HEK293 (cell line): ENCODE data around the gene CDH11.

Experiments used
- CTCF ChIA-PET: fragments of 350-600 bp; formaldehyde crosslinking; extraction: SDS; loops from one replicate; lab custom pipeline; 2021; ENCODE audit warnings: antibody characterized with exemption; lab: Yijun Ruan, JAX
- POLR2A ChIA-PET: fragments of 300-600 bp; formaldehyde crosslinking; extraction: SDS; loops from one replicate; lab custom pipeline; 2020; ENCODE audit warnings: antibody characterized with exemption, inconsistent platforms; lab: Yijun Ruan, JAX
- H3K27ac ChIP-seq: fragments of 200-500 bp; sonication (Bioruptor generic); 2 replicates; pipeline ENCODE4 v1.5.1; 2014; ENCODE audit warnings: low read depth, low read length, control low read depth, inconsistent platforms; ENCODE audit errors: extremely low read depth
- H3K36me3 ChIP-seq, 2 experiments: fragments of 200-500 bp in 1 of 2; sonication (Bioruptor generic) in 1 of 2; 1 replicate in 1 of 2; 2 replicates in 1 of 2; pipeline ENCODE4 v1.5.1; 2014 to 2017; ENCODE audit warnings: inconsistent platforms in 2 of 2, low read length in 2 of 2; ENCODE audit not compliant: control insufficient read depth in 2 of 2, insufficient read depth in 1 of 2
- H3K4me1 ChIP-seq: fragments of 200-500 bp; sonication (Bioruptor generic); 2 replicates; pipeline ENCODE4 v1.5.1; 2014; ENCODE audit warnings: mild to moderate bottlenecking, low read length, inconsistent platforms; ENCODE audit not compliant: control insufficient read depth, insufficient read depth
- H3K4me3 ChIP-seq: 2 replicates; pipeline ENCODE4 v1.5.1; 2011; ENCODE audit warnings: low read depth, mild to moderate bottlenecking, control low read depth, low read length, moderate library complexity
- H3K9me3 ChIP-seq: fragments of 200-500 bp; sonication (Bioruptor generic); 2 replicates; pipeline ENCODE4 v1.5.1; 2014; ENCODE audit warnings: low read depth, low read length, inconsistent platforms; ENCODE audit not compliant: control insufficient read depth, insufficient read depth
- GFI1B ChIP-seq: fragments of 450-650 bp; formaldehyde crosslinking; IDR thresholded peaks from 2 replicates; pipeline ENCODE4 v1.5.1; 2016; ENCODE audit warnings: missing biosample characterization, missing genetic modification characterization
- KLF16 ChIP-seq: fragments of 450-650 bp; formaldehyde crosslinking; IDR thresholded peaks from 2 replicates; pipeline ENCODE4 v1.5.1; 2017; ENCODE audit warnings: missing biosample characterization, missing genetic modification characterization
- RBAK ChIP-seq: fragments of 450-650 bp; formaldehyde crosslinking; IDR thresholded peaks from 2 replicates; pipeline ENCODE4 v1.5.1; 2016; ENCODE audit warnings: missing biosample characterization, missing genetic modification characterization
- SALL2 ChIP-seq: fragments of 450-650 bp; formaldehyde crosslinking; IDR thresholded peaks from 2 replicates; pipeline ENCODE4 v1.5.0; 2017; ENCODE audit warnings: missing biosample characterization, mild to moderate bottlenecking, missing genetic modification characterization, borderline replicate concordance
- ZBTB48 ChIP-seq: fragments of 450-650 bp; formaldehyde crosslinking; IDR thresholded peaks from 2 replicates; pipeline ENCODE4 v1.5.1; 2016; ENCODE audit warnings: missing biosample characterization, missing genetic modification characterization
- ZNF157 ChIP-seq: fragments of 450-650 bp; formaldehyde crosslinking; IDR thresholded peaks from 2 replicates; pipeline ENCODE4 v1.5.1; 2016; ENCODE audit warnings: missing biosample characterization, missing genetic modification characterization
- ZNF184 ChIP-seq: fragments of 450-650 bp; IDR thresholded peaks from 2 replicates; pipeline ENCODE4 v1.5.1; 2018; ENCODE audit warnings: missing biosample characterization, mild to moderate bottlenecking, missing genetic modification characterization
- ZNF202 ChIP-seq: fragments of 450-650 bp; formaldehyde crosslinking; IDR thresholded peaks from 2 replicates; pipeline ENCODE4 v1.5.1; 2016; ENCODE audit warnings: missing biosample characterization, missing genetic modification characterization, borderline replicate concordance
- ZNF23 ChIP-seq: fragments of 450-650 bp; formaldehyde crosslinking; IDR thresholded peaks from 2 replicates; pipeline ENCODE4 v1.5.1; 2016; ENCODE audit warnings: missing biosample characterization, missing genetic modification characterization, borderline replicate concordance
- ZNF239 ChIP-seq: fragments of 450-650 bp; formaldehyde crosslinking; IDR thresholded peaks from 2 replicates; pipeline ENCODE4 v1.5.1; 2016; ENCODE audit warnings: missing biosample characterization, missing genetic modification characterization
- ZNF341 ChIP-seq: fragments of 450-650 bp; formaldehyde crosslinking; IDR thresholded peaks from 2 replicates; pipeline ENCODE4; 2016; ENCODE audit warnings: low read depth, missing biosample characterization, missing genetic modification characterization
- ZNF426 ChIP-seq: fragments of 450-650 bp; formaldehyde crosslinking; IDR thresholded peaks from 2 replicates; pipeline ENCODE4 v1.5.1; 2017; ENCODE audit warnings: missing biosample characterization, missing genetic modification characterization, mild to moderate bottlenecking, inconsistent platforms, moderate library complexity
- ZNF561 ChIP-seq: fragments of 450-650 bp; IDR thresholded peaks from 2 replicates; pipeline ENCODE4 v1.5.1; 2018; ENCODE audit warnings: missing biosample characterization, missing genetic modification characterization, borderline replicate concordance
- ZNF600 ChIP-seq: fragments of 450-650 bp; formaldehyde crosslinking; IDR thresholded peaks from 2 replicates; pipeline ENCODE4 v1.5.1; 2016; ENCODE audit warnings: missing biosample characterization, missing genetic modification characterization
- ZNF776 ChIP-seq: fragments of 450-650 bp; formaldehyde crosslinking; IDR thresholded peaks from 2 replicates; pipeline ENCODE4 v1.5.0; 2017; ENCODE audit warnings: missing biosample characterization, missing genetic modification characterization, borderline replicate concordance
- TF ChIP-seq, protein P1 (sequence below): fragments of 450-650 bp; formaldehyde crosslinking; IDR thresholded peaks from 2 replicates; pipeline ENCODE4 v1.5.1; 2016; ENCODE audit warnings: missing biosample characterization, missing genetic modification characterization
- TF ChIP-seq, protein P2 (sequence below): fragments of 450-650 bp; formaldehyde crosslinking; conservative IDR thresholded peaks from 2 replicates; pipeline ENCODE4 v1.5.1; 2016; ENCODE audit warnings: low read depth, missing biosample characterization, missing genetic modification characterization
- TF ChIP-seq, protein P3 (sequence below): fragments of 450-650 bp; IDR thresholded peaks from 2 replicates; pipeline ENCODE4 v1.5.1; 2018; ENCODE audit warnings: missing biosample characterization, mild to moderate bottlenecking, missing genetic modification characterization
- TF ChIP-seq, protein P4 (sequence below): fragments of 450-650 bp; formaldehyde crosslinking; IDR thresholded peaks from 2 replicates; pipeline ENCODE4 v1.5.1; 2016; ENCODE audit warnings: missing biosample characterization, missing genetic modification characterization
- TF ChIP-seq, protein P5 (sequence below): fragments of 450-650 bp; formaldehyde crosslinking; IDR thresholded peaks from 2 replicates; pipeline ENCODE4 v1.5.1; 2016; ENCODE audit warnings: missing biosample characterization, missing genetic modification characterization
- TF ChIP-seq, protein P6 (sequence below): fragments of 450-650 bp; formaldehyde crosslinking; IDR thresholded peaks from 2 replicates; pipeline ENCODE4 v1.5.1; 2017; ENCODE audit warnings: missing biosample characterization, missing genetic modification characterization

The CDH11 gene

GRCh38 chr16:64925166-64925565 lies 196.7 kb downstream of the CDH11 start (continued):
- TF ChIP-seq ZNF157, result no peak
- no peak for TF ChIP-seq ZNF23
- TF ChIP-seq ZNF426 (tag by site-specific recombination), result no peak
- no peak for TF ChIP-seq ZNF561 (tag by site-specific recombination)

DNA sequence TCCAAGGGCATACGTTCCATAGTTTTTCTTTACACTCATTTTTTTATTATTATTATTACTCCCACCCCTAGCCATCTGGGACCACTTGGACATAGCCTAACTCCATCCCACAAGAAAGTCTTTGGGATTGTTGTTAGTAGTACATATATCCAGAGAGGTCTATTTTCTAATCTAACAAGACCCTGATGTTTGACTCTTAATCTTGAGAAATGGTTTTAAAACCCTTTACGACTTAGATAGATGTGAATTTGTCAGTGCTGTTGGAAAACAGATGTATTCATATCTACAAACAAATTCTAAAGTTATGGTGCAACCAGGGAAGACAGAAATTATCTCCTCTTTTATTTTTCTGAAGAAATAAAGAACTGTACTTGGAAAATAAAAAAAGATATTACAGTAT lies 197.8 kb downstream of the CDH11 start:
- H3K36me3 ChIP-seq, result no peaks in the 10 kb centered on the region
- H3K4me3 ChIP-seq, result no peak overlapping the region
- POLR2A ChIA-PET, result no interaction called here
- no peaks in the 10 kb centered on the region for H3K4me1 ChIP-seq
- no peaks in the 10 kb centered on the region for H3K9me3 ChIP-seq
- CTCF ChIA-PET, result no interaction called here
- H3K27ac ChIP-seq, result no peak overlapping the region
- TF ChIP-seq GFI1B (no peak), ZNF202 (tag by site-specific recombination) (no peak), SALL2 (no peak), RBAK (no peak), ZNF184 (tag by site-specific recombination) (no peak), ZNF239 (tag by site-specific recombination) (no peak), ZNF23 (no peak), ZNF600 (tag by site-specific recombination) (no peak), ZNF776 (tag by site-specific recombination) (no peak), ZNF341 (no peak), ZBTB48 (tag by site-specific recombination) (no peak), KLF16 (no peak)
- TF ChIP-seq, protein P1, sequence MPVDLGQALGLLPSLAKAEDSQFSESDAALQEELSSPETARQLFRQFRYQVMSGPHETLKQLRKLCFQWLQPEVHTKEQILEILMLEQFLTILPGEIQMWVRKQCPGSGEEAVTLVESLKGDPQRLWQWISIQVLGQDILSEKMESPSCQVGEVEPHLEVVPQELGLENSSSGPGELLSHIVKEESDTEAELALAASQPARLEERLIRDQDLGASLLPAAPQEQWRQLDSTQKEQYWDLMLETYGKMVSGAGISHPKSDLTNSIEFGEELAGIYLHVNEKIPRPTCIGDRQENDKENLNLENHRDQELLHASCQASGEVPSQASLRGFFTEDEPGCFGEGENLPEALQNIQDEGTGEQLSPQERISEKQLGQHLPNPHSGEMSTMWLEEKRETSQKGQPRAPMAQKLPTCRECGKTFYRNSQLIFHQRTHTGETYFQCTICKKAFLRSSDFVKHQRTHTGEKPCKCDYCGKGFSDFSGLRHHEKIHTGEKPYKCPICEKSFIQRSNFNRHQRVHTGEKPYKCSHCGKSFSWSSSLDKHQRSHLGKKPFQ (tag by site-specific recombination), result no peak
- TF ChIP-seq, protein P2, sequence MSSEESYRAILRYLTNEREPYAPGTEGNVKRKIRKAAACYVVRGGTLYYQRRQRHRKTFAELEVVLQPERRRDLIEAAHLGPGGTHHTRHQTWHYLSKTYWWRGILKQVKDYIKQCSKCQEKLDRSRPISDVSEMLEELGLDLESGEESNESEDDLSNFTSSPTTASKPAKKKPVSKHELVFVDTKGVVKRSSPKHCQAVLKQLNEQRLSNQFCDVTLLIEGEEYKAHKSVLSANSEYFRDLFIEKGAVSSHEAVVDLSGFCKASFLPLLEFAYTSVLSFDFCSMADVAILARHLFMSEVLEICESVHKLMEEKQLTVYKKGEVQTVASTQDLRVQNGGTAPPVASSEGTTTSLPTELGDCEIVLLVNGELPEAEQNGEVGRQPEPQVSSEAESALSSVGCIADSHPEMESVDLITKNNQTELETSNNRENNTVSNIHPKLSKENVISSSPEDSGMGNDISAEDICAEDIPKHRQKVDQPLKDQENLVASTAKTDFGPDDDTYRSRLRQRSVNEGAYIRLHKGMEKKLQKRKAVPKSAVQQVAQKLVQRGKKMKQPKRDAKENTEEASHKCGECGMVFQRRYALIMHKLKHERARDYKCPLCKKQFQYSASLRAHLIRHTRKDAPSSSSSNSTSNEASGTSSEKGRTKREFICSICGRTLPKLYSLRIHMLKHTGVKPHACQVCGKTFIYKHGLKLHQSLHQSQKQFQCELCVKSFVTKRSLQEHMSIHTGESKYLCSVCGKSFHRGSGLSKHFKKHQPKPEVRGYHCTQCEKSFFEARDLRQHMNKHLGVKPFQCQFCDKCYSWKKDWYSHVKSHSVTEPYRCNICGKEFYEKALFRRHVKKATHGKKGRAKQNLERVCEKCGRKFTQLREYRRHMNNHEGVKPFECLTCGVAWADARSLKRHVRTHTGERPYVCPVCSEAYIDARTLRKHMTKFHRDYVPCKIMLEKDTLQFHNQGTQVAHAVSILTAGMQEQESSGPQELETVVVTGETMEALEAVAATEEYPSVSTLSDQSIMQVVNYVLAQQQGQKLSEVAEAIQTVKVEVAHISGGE (tag by site-specific recombination), result no peak
- TF ChIP-seq, protein P3, sequence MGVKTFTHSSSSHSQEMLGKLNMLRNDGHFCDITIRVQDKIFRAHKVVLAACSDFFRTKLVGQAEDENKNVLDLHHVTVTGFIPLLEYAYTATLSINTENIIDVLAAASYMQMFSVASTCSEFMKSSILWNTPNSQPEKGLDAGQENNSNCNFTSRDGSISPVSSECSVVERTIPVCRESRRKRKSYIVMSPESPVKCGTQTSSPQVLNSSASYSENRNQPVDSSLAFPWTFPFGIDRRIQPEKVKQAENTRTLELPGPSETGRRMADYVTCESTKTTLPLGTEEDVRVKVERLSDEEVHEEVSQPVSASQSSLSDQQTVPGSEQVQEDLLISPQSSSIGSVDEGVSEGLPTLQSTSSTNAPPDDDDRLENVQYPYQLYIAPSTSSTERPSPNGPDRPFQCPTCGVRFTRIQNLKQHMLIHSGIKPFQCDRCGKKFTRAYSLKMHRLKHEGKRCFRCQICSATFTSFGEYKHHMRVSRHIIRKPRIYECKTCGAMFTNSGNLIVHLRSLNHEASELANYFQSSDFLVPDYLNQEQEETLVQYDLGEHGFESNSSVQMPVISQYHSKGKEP (tag by site-specific recombination), result no peak
- TF ChIP-seq, protein P4, sequence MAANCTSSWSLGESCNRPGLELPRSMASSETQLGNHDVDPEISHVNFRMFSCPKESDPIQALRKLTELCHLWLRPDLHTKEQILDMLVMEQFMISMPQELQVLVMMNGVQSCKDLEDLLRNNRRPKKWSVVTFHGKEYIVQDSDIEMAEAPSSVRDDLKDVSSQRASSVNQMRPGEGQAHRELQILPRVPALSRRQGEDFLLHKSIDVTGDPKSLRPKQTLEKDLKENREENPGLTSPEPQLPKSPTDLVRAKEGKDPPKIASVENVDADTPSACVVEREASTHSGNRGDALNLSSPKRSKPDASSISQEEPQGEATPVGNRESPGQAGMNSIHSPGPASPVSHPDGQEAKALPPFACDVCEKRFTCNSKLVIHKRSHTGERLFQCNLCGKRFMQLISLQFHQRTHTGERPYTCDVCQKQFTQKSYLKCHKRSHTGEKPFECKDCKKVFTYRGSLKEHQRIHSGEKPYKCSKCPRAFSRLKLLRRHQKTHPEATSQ (tag by site-specific recombination), result no peak
- TF ChIP-seq, protein P5, sequence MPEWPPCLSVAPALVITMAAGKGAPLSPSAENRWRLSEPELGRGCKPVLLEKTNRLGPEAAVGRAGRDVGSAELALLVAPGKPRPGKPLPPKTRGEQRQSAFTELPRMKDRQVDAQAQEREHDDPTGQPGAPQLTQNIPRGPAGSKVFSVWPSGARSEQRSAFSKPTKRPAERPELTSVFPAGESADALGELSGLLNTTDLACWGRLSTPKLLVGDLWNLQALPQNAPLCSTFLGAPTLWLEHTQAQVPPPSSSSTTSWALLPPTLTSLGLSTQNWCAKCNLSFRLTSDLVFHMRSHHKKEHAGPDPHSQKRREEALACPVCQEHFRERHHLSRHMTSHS, result no peak
- TF ChIP-seq, protein P6, sequence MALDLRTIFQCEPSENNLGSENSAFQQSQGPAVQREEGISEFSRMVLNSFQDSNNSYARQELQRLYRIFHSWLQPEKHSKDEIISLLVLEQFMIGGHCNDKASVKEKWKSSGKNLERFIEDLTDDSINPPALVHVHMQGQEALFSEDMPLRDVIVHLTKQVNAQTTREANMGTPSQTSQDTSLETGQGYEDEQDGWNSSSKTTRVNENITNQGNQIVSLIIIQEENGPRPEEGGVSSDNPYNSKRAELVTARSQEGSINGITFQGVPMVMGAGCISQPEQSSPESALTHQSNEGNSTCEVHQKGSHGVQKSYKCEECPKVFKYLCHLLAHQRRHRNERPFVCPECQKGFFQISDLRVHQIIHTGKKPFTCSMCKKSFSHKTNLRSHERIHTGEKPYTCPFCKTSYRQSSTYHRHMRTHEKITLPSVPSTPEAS (tag by site-specific recombination), result no peak
- TF ChIP-seq, all 188 proteins: peak for 0
